IMR-90 (cell line): ENCODE measurements around the gene GDF15. TPM values are rescaled to one million over a fixed set of nuclear protein-coding genes. Genes with fewer than 3 reads are reported as not detected.
A peak's percentile ranks its signal among the peaks of the same experiment; 100 is the strongest.

Source experiments
- ATAC-seq: fragments of 200-7000 bp; cut with Tn5 transposase; 2 replicates; pipeline ENCODE4 v1.9.1; 2020; ENCODE audit warnings: low read depth, mild to moderate bottlenecking, moderate library complexity
- BruUV-seq: library from RNA; stranded (reverse); fragments of 400-500 nt; replicated peaks from 2 replicates; lab custom pipeline; 2021; lab: Mats Ljungman, UMichigan
- CTCF ChIA-PET: fragments of 300-600 bp; formaldehyde crosslinking; extraction: SDS; loops from one replicate; lab custom pipeline; 2021; ENCODE audit warnings: antibody characterized with exemption; lab: Yijun Ruan, JAX
- POLR2A ChIA-PET: fragments of 300-600 bp; sonication (Branson Sonifier 250); formaldehyde crosslinking; loops from one replicate; lab custom pipeline; 2022; ENCODE audit warnings: antibody characterized with exemption; ENCODE audit not compliant: unreplicated experiment; lab: Charles Lee
- DNase-seq: peaks from one replicate; pipeline ENCODE4 v3.0.0; 2013
- H2AFZ ChIP-seq: replicated peaks from 2 replicates; pipeline ENCODE3; 2013; ENCODE audit warnings: low read length, mild to moderate bottlenecking; ENCODE audit not compliant: poor library complexity
- H2AK5ac ChIP-seq: 2 replicates; pipeline ENCODE4 v1.6.1; 2013; ENCODE audit warnings: low read depth, low read length, inconsistent platforms
- H2AK9ac ChIP-seq: replicated peaks from 2 replicates; pipeline ENCODE3; 2013; ENCODE audit warnings: mild to moderate bottlenecking, low read depth, low read length, moderate library complexity; ENCODE audit not compliant: poor library complexity
- H2BK120ac ChIP-seq: 2 replicates; pipeline ENCODE4 v1.6.1; 2013; ENCODE audit warnings: low read depth, low read length, inconsistent platforms
- H2BK15ac ChIP-seq: 3 replicates; pipeline ENCODE4 v1.6.1; 2013; ENCODE audit warnings: low read depth, low read length, inconsistent platforms
- H2BK20ac ChIP-seq: 2 replicates; pipeline ENCODE4 v1.6.1; 2013; ENCODE audit warnings: low read depth, mild to moderate bottlenecking, inconsistent platforms, low read length, moderate library complexity
- H2BK5ac ChIP-seq: 2 replicates; pipeline ENCODE4 v1.6.1; 2013; ENCODE audit warnings: mild to moderate bottlenecking, low read depth, low read length, inconsistent platforms; ENCODE audit not compliant: poor library complexity, severe bottlenecking
- H3K14ac ChIP-seq: replicated peaks from 2 replicates; pipeline ENCODE4 v1.6.1; 2013; ENCODE audit warnings: low read depth, low read length, inconsistent platforms
- H3K18ac ChIP-seq: 2 replicates; pipeline ENCODE4 v1.6.1; 2013; ENCODE audit warnings: low read depth, low read length, control low read depth
- H3K23ac ChIP-seq: 2 replicates; pipeline ENCODE4 v1.6.1; 2013; ENCODE audit warnings: low read depth, low read length, inconsistent platforms
- H3K27ac ChIP-seq: 2 replicates; pipeline ENCODE4 v1.5.1; 2013; ENCODE audit warnings: mild to moderate bottlenecking, control low read depth, low read length; ENCODE audit not compliant: insufficient read depth
- H3K27me3 ChIP-seq: 2 replicates; pipeline ENCODE4 v1.6.1; 2013; ENCODE audit warnings: low read length; ENCODE audit not compliant: control insufficient read depth, insufficient read depth
- H3K36me3 ChIP-seq: 2 replicates; pipeline ENCODE4 v1.6.1; 2013; ENCODE audit warnings: low read length, mixed read lengths; ENCODE audit not compliant: control insufficient read depth, insufficient read depth
- H3K4ac ChIP-seq: 2 replicates; pipeline ENCODE4 v1.6.1; 2013; ENCODE audit warnings: low read depth, low read length, inconsistent platforms
- H3K4me1 ChIP-seq: 2 replicates; pipeline ENCODE4 v1.6.1; 2013; ENCODE audit warnings: low read length, mixed read lengths; ENCODE audit not compliant: control insufficient read depth, insufficient read depth
- H3K4me2 ChIP-seq: 2 replicates; pipeline ENCODE4 v1.6.1; 2013; ENCODE audit warnings: low read depth, mild to moderate bottlenecking, control low read depth, low read length, moderate library complexity
- H3K4me3 ChIP-seq: 2 replicates; pipeline ENCODE4 v1.5.1; 2013; ENCODE audit warnings: low read depth, mild to moderate bottlenecking, control low read depth, low read length, moderate library complexity; ENCODE audit not compliant: insufficient read depth
- H3K56ac ChIP-seq: 2 replicates; pipeline ENCODE4 v1.6.1; 2013; ENCODE audit warnings: low read length, inconsistent platforms; ENCODE audit not compliant: insufficient read depth; ENCODE audit errors: extremely low read depth
- H3K79me1 ChIP-seq, 2 experiments: 2 replicates each; pipeline ENCODE4 v1.6.1; 2013; ENCODE audit warnings: low read length in 2 of 2, inconsistent platforms in 1 of 2, low read depth in 1 of 2
- H3K9ac ChIP-seq: 2 replicates; pipeline ENCODE4 v1.6.1; 2013; ENCODE audit warnings: low read depth, low read length, control low read depth
- H3K9me1 ChIP-seq: 2 replicates; pipeline ENCODE4 v1.6.1; 2013; ENCODE audit warnings: low read length, inconsistent platforms; ENCODE audit not compliant: insufficient read depth
- H3K9me3 ChIP-seq: 2 replicates; pipeline ENCODE4 v1.6.1; 2013; ENCODE audit warnings: low read length; ENCODE audit not compliant: control insufficient read depth, insufficient read depth
- H4K20me1 ChIP-seq: 2 replicates; pipeline ENCODE4 v1.6.1; 2013; ENCODE audit warnings: low read length, inconsistent platforms; ENCODE audit not compliant: insufficient read depth
- H4K5ac ChIP-seq: 2 replicates; pipeline ENCODE4 v1.6.1; 2013; ENCODE audit warnings: mild to moderate bottlenecking, low read depth, low read length, control low read depth
- H4K8ac ChIP-seq, 2 experiments: 2 replicates each; pipeline ENCODE4 v1.6.1; 2013; ENCODE audit warnings: low read depth in 2 of 2, low read length in 2 of 2, control low read depth in 1 of 2, inconsistent platforms in 1 of 2
- H4K91ac ChIP-seq: 2 replicates; pipeline ENCODE4 v1.6.1; 2013; ENCODE audit warnings: low read depth, low read length, inconsistent platforms; ENCODE audit not compliant: insufficient read depth
- MXI1 ChIP-seq: IDR thresholded peaks from 2 replicates; pipeline ENCODE4 v1.6.1; 2012; ENCODE audit warnings: low read depth, mild to moderate bottlenecking, low read length, moderate library complexity, borderline replicate concordance
- NFE2L2 ChIP-seq: fragments of 150-350 bp; IDR thresholded peaks from 2 replicates; pipeline ENCODE4 v1.6.1; 2016; ENCODE audit warnings: low read depth, mild to moderate bottlenecking, low read length
- POLR2A ChIP-seq: IDR thresholded peaks from 2 replicates; pipeline ENCODE4 v1.6.1; 2012; ENCODE audit warnings: mild to moderate bottlenecking, low read depth, low read length
- RFX5 ChIP-seq: IDR thresholded peaks from 2 replicates; pipeline ENCODE4 v1.8.0; 2012; ENCODE audit warnings: low read depth, mild to moderate bottlenecking, low read length, moderate library complexity
- SMC3 ChIP-seq: fragments of 150-350 bp; IDR thresholded peaks from 2 replicates; pipeline ENCODE4 v1.6.1; 2016; ENCODE audit warnings: low read depth, mild to moderate bottlenecking, antibody characterized with exemption, low read length, moderate library complexity
- WGBS, 2 experiments: methylation state at CpG; one replicate each; pipeline versions ENCODE4 v1.1.5 to v1.1.7; 2013; ENCODE audit warnings: missing lambda C conversion rate in 2 of 2; ENCODE audit not compliant: insufficient read length in 1 of 2; ENCODE audit errors: extremely low coverage in 2 of 2; 5-methylcytosine and 5-hydroxymethylcytosine counted together
- dilution Hi-C: fragments of 300-500 bp; cut with HindIII; formaldehyde crosslinking; loops from one replicate; pipeline ENCODE4 v1.14.3; 2018; ENCODE audit warnings: low sequenced_read_pairs; ENCODE audit not compliant: unreplicated experiment
- in situ Hi-C: fragments of 300-500 bp; cut with MboI; formaldehyde crosslinking; loops from 3 replicates; pipeline ENCODE4 v1.14.3; 2019; ENCODE audit warnings: low sequenced_read_pairs, inconsistent platforms, mixed read lengths
- intact Hi-C: fragments of 100-400 bp; cut with micrococcal nuclease; formaldehyde crosslinking; loops from 2 replicates; pipeline ENCODE4 v1.10.0; 2022
- polyA plus RNA-seq, 3 experiments: library from polyadenylated mRNA; depleted of rRNA; stranded (reverse); fragments of >200 nt; gene quantifications; 2 replicates each; pipeline ENCODE4 v1.2.3, GENCODE V29; 2012; ENCODE audit warnings: low replicate concordance in 1 of 3
- total RNA-seq: library from RNA; depleted of rRNA; stranded (reverse); fragments of >200 nt; gene quantifications from 2 replicates; pipeline ENCODE4 v1.2.3, GENCODE V29; 2012

GDF15 gene
- total and polyA plus RNA-seq, 2 of the 4 experiments (the other 2 are of a cell fraction), result 5.6 to 49.8 TPM

- H2BK5ac ChIP-seq, result no peak overlapping the region
- ChIA-PET CTCF (no interaction called here), POLR2A (no interaction called here)
- no peak overlapping the region for H2BK120ac ChIP-seq
- H3K27me3 ChIP-seq, result no peaks in the 10 kb centered on the region
- no peak overlapping the region for H3K4ac ChIP-seq
- DNase-seq (no peak), ATAC-seq (no peak)
- H4K91ac ChIP-seq, result no peak overlapping the region
- no peak overlapping the region for H2AK9ac ChIP-seq
- H4K20me1 ChIP-seq, result peaks cover 28% of the 10 kb centered on the region
- no peaks in the 10 kb centered on the region for H3K9me3 ChIP-seq
- no peak overlapping the region for H3K23ac ChIP-seq
- in situ Hi-C loops, result no loop called here
- H2BK20ac ChIP-seq, result no peak overlapping the region
- no peak overlapping the region for H4K8ac ChIP-seq
- peaks cover 7 to 31% of the 10 kb centered on the region in 2 experiments; a peak in 2 of 4 replicates for H3K79me1 ChIP-seq
- H3K4me2 ChIP-seq, result no peak overlapping the region
- peaks cover 13% of the 10 kb centered on the region; the same call in 1 of the 2 replicates for H3K36me3 ChIP-seq
- BruUV-seq, result TSS peak; percentile 44
- H3K4me3 ChIP-seq, result no peak overlapping the region
- dilution Hi-C loops, result no loop called here
- WGBS, 2 experiments, result 31% methylated on average over 13 of the region's 60 CpGs; no CpG with 5 or more reads in 1 of the 2 experiments
- peak overlapping the region; percentile 39; the same call in 1 of the 2 replicates for H2AK5ac ChIP-seq
- no peak overlapping the region for H3K27ac ChIP-seq
- no peak overlapping the region for H3K56ac ChIP-seq
- no peak overlapping the region for H3K14ac ChIP-seq
- peaks cover 20% of the 10 kb centered on the region for H3K4me1 ChIP-seq
- TF ChIP-seq RFX5 (no peak), MXI1 (no peak), NFE2L2 (no peak), POLR2A (no peak), SMC3 (no peak)
- H3K9ac ChIP-seq, result no peak overlapping the region
- H2AFZ ChIP-seq, result peak overlapping the region; percentile 51
- intact Hi-C loops, result no loop called here
- no peak overlapping the region for H3K18ac ChIP-seq
- no peak overlapping the region for H2BK15ac ChIP-seq
- H3K9me1 ChIP-seq, result peaks cover 3% of the 10 kb centered on the region; the same call in 1 of the 2 replicates
- no peak overlapping the region for H4K5ac ChIP-seq
Measured at GRCh38 chr19:18433735-18434398, 47.9 kb downstream of the GDF15 start.
